IPS-15b (cell line): ENCODE data around the gene TMCO5A.

Source experiments
- H3K27me3 ChIP-seq: one replicate; pipeline ENCODE4 v1.6.1; 2013; ENCODE audit warnings: low read length; ENCODE audit not compliant: control insufficient read depth, insufficient read depth
- H3K36me3 ChIP-seq: one replicate; pipeline ENCODE4 v1.6.1; 2013; ENCODE audit warnings: low read length; ENCODE audit not compliant: control insufficient read depth, insufficient read depth
- H3K4me1 ChIP-seq: one replicate; pipeline ENCODE4 v1.6.1; 2013; ENCODE audit warnings: mild to moderate bottlenecking, low read length; ENCODE audit not compliant: control insufficient read depth, insufficient read depth
- H3K4me3 ChIP-seq: one replicate; pipeline ENCODE4 v1.5.1; 2013; ENCODE audit warnings: low read depth, low read length
- H3K9ac ChIP-seq: one replicate; pipeline ENCODE4 v1.6.1; 2013; ENCODE audit warnings: low read depth, mild to moderate bottlenecking, low read length
- H3K9me3 ChIP-seq: one replicate; pipeline ENCODE4 v1.6.1; 2013; ENCODE audit warnings: mild to moderate bottlenecking, low read length; ENCODE audit not compliant: control insufficient read depth, insufficient read depth

Gene TMCO5A

GRCh38 chr15:37934340-37934739 lies at the start of gene TMCO5A:
Gene TMCO5A, plus strand, starts transcription at chr15:37934640. Its CDS starts 1,684 bp downstream, at chr15:37936324.
- Histone ChIP-seq H3K9me3 (no peaks in the 10 kb centered on the region), H3K9ac (no peak within 1 kb of the TSS), H3K4me1 (no peaks in the 10 kb centered on the region), H3K36me3 (no peaks in the 10 kb centered on the region), H3K27me3 (no peaks in the 10 kb centered on the region), H3K4me3 (no peak within 1 kb of the TSS)

- Histone ChIP-seq H3K27me3 (no peaks in the 10 kb centered on the region), H3K9me3 (no peaks in the 10 kb centered on the region)
These were observed 48.8 kb upstream of the TMCO5A start for GRCh38 chr15:37885651-37886050.

GRCh38 chr15:37888356-37888755 lies 46.1 kb upstream of the TMCO5A start:
- no peaks in the 10 kb centered on the region for H3K36me3 ChIP-seq
- H3K4me1 ChIP-seq: no peaks in the 10 kb centered on the region
- H3K27me3 ChIP-seq: no peaks in the 10 kb centered on the region
- H3K9ac ChIP-seq: no peak overlapping the region
- H3K4me3 ChIP-seq: no peak overlapping the region
- no peaks in the 10 kb centered on the region for H3K9me3 ChIP-seq

More at GRCh38 chr15:37885651-37886050, 48.8 kb upstream of the TMCO5A start:
- H3K4me1 ChIP-seq: no peaks in the 10 kb centered on the region
- no peaks in the 10 kb centered on the region for H3K36me3 ChIP-seq
- H3K9ac ChIP-seq: no peak overlapping the region
- H3K4me3 ChIP-seq: no peak overlapping the region

- Histone ChIP-seq H3K4me3 (no peak overlapping the region), H3K36me3 (no peaks in the 10 kb centered on the region), H3K9ac (no peak overlapping the region), H3K27me3 (no peaks in the 10 kb centered on the region), H3K9me3 (no peaks in the 10 kb centered on the region), H3K4me1 (no peaks in the 10 kb centered on the region)
These were observed 42.6 kb upstream of the TMCO5A start for GRCh38 chr15:37891766-37892368.

- Histone ChIP-seq H3K9ac (no peak overlapping the region), H3K4me1 (no peaks in the 10 kb centered on the region), H3K36me3 (no peaks in the 10 kb centered on the region), H3K9me3 (no peaks in the 10 kb centered on the region), H3K4me3 (no peak overlapping the region), H3K27me3 (no peaks in the 10 kb centered on the region)
These were observed 41.1 kb upstream of the TMCO5A start for GRCh38 chr15:37893309-37893708.

- H3K4me3 ChIP-seq: no peak overlapping the region
- H3K27me3 ChIP-seq: no peaks in the 10 kb centered on the region
- H3K36me3 ChIP-seq: no peaks in the 10 kb centered on the region
- no peak overlapping the region for H3K9ac ChIP-seq
- no peaks in the 10 kb centered on the region for H3K9me3 ChIP-seq
- H3K4me1 ChIP-seq: no peaks in the 10 kb centered on the region
These were observed 36.1 kb upstream of the TMCO5A start for GRCh38 chr15:37898362-37898761.

- Histone ChIP-seq H3K4me3 (no peak overlapping the region), H3K36me3 (no peaks in the 10 kb centered on the region), H3K9ac (no peak overlapping the region), H3K9me3 (no peaks in the 10 kb centered on the region), H3K4me1 (no peaks in the 10 kb centered on the region), H3K27me3 (no peaks in the 10 kb centered on the region)
These were observed 33.9 kb upstream of the TMCO5A start for GRCh38 chr15:37900326-37901221.

- Histone ChIP-seq H3K9me3 (no peaks in the 10 kb centered on the region), H3K9ac (no peak overlapping the region), H3K4me3 (no peak overlapping the region), H3K27me3 (no peaks in the 10 kb centered on the region), H3K4me1 (no peaks in the 10 kb centered on the region), H3K36me3 (no peaks in the 10 kb centered on the region)
These were observed 32.3 kb upstream of the TMCO5A start for GRCh38 chr15:37902126-37902525.

- H3K4me1 ChIP-seq: no peaks in the 10 kb centered on the region
- H3K9me3 ChIP-seq: no peaks in the 10 kb centered on the region
- no peak overlapping the region for H3K9ac ChIP-seq
- no peaks in the 10 kb centered on the region for H3K27me3 ChIP-seq
- no peak overlapping the region for H3K4me3 ChIP-seq
- H3K36me3 ChIP-seq: no peaks in the 10 kb centered on the region
These were observed 30.4 kb upstream of the TMCO5A start for GRCh38 chr15:37903919-37904625.

- H3K36me3 ChIP-seq: no peaks in the 10 kb centered on the region
- H3K4me1 ChIP-seq: no peaks in the 10 kb centered on the region
- no peak overlapping the region for H3K4me3 ChIP-seq
- no peaks in the 10 kb centered on the region for H3K9me3 ChIP-seq
- no peak overlapping the region for H3K9ac ChIP-seq
- H3K27me3 ChIP-seq: no peaks in the 10 kb centered on the region
These were observed 27.3 kb upstream of the TMCO5A start for GRCh38 chr15:37907136-37907535.

- no peaks in the 10 kb centered on the region for H3K4me1 ChIP-seq
- no peaks in the 10 kb centered on the region for H3K27me3 ChIP-seq
- H3K9me3 ChIP-seq: no peaks in the 10 kb centered on the region
- no peak overlapping the region for H3K4me3 ChIP-seq
- H3K9ac ChIP-seq: no peak overlapping the region
- H3K36me3 ChIP-seq: no peaks in the 10 kb centered on the region
These were observed 12.7 kb upstream of the TMCO5A start for GRCh38 chr15:37921527-37922385.
